Tibial nerve (tissue), 3 donors: Measurements from ENCODE around the gene CDH5.

Source experiments
- CTCF ChIP-seq, 5 experiments: fragments of 200-600 bp in 3 of 5; fragments of 450-650 bp in 2 of 5; sonication (generic) in 3 of 5; IDR thresholded peaks; one replicate each; pipeline ENCODE4 v1.5.1; 2016 to 2019; ENCODE audit warnings: antibody characterized with exemption in 5 of 5, mild to moderate bottlenecking in 3 of 5, moderate library complexity in 2 of 5
- POLR2A ChIP-seq, 2 donors: fragments of 450-650 bp; IDR thresholded peaks; one replicate each; pipeline ENCODE4 v1.6.1; 2017; ENCODE audit warnings: antibody characterized with exemption in 2 of 2, mild to moderate bottlenecking in 2 of 2, moderate library complexity in 2 of 2

GRCh38 chr16:66359012-66359411, 7.5 kb upstream of the CDH5 start:
- TF ChIP-seq CTCF (IDR thresholded peaks at IDR 0.05) (no peak), POLR2A (IDR thresholded peaks at IDR 0.05) (no peak)
